CD4-positive, alpha-beta T cell treated with Interleukin-4 for 1 hour (primary cell): ENCODE results near the gene ARMC8.
"Not testable (repeated sequence)": the region's sequence is repeated elsewhere in the genome, so short reads cannot be mapped to it uniquely, and the experiment has no call there.

ENCODE experiments used
- DNase-seq, 2 donors: peaks; one replicate each; pipeline ENCODE4 v3.0.0-alpha.2; 2020 to 2022

Gene ARMC8

GRCh38 chr3:138187296-138188012 lies at the start of gene ARMC8:
Gene ARMC8, plus strand, starts transcription at chr3:138187301. Its CDS starts 254 bp downstream, at chr3:138187555.
- no peak for DNase-seq

GRCh38 chr3:138137861-138138260 lies 49.2 kb upstream of the ARMC8 start:
- no peak for DNase-seq

GRCh38 chr3:138139691-138140090 lies 47.4 kb upstream of the ARMC8 start:
- DNase-seq, result no peak

GRCh38 chr3:138140940-138141339 lies 46.2 kb upstream of the ARMC8 start:
- DNase-seq, result no peak

- not testable (repeated sequence) for DNase-seq
Observed at GRCh38 chr3:138142181-138142580, 44.9 kb upstream of the ARMC8 start.

- DNase-seq, result no peak
Observed at GRCh38 chr3:138148503-138148902, 38.6 kb upstream of the ARMC8 start.

- no peak for DNase-seq
Observed at GRCh38 chr3:138154534-138154933, 32.6 kb upstream of the ARMC8 start.

- DNase-seq, result no peak
Observed at GRCh38 chr3:138157743-138158142, 29.4 kb upstream of the ARMC8 start.

GRCh38 chr3:138165061-138165460 lies 22.0 kb upstream of the ARMC8 start:
- no peak for DNase-seq

- DNase-seq, result no peak
Observed at GRCh38 chr3:138172625-138173024, 14.5 kb upstream of the ARMC8 start.

GRCh38 chr3:138173769-138174420 lies 13.2 kb upstream of the ARMC8 start:
- no peak for DNase-seq

GRCh38 chr3:138174421-138175131 lies 12.5 kb upstream of the ARMC8 start, which contains the start of gene DBR1:
Gene DBR1, minus strand, starts transcription at chr3:138174921. Its CDS starts 126 bp downstream, at chr3:138174795.
- peak; percentile 82 to 89 for DNase-seq

- peak; percentile 22 to 57 for DNase-seq
Observed at GRCh38 chr3:138180375-138181029, 6.6 kb upstream of the ARMC8 start.

GRCh38 chr3:138184994-138185393 lies 2.1 kb upstream of the ARMC8 start:
- no peak for DNase-seq

GRCh38 chr3:138186221-138186620 lies 880 bp upstream of the ARMC8 start:
- no peak for DNase-seq

- DNase-seq, result peak; percentile 92
Observed at GRCh38 chr3:138186803-138187295, 252 bp upstream of the ARMC8 start.

GRCh38 chr3:138188013-138188730 lies 1.1 kb downstream of the ARMC8 start:
- peak in 1 of 2 donors; percentile 17 for DNase-seq

- no peak for DNase-seq
Observed at GRCh38 chr3:138195481-138195880, 8.4 kb downstream of the ARMC8 start.

GRCh38 chr3:138196023-138196422 lies 8.9 kb downstream of the ARMC8 start:
- DNase-seq, result no peak

- DNase-seq, result no peak
Observed at GRCh38 chr3:138197058-138197457, 10.0 kb downstream of the ARMC8 start.

- DNase-seq, result no peak
Observed at GRCh38 chr3:138197524-138197923, 10.4 kb downstream of the ARMC8 start.

GRCh38 chr3:138199851-138200250 lies 12.8 kb downstream of the ARMC8 start:
- DNase-seq, result no peak
